CD1c-positive myeloid dendritic cell (primary cell): ENCODE results near the gene TDRD10.

Source experiments
- DNase-seq: peaks from one replicate; pipeline ENCODE4 v3.0.0-alpha.2; 2016; ENCODE audit errors: extremely low spot score

Gene TDRD10

DNA sequence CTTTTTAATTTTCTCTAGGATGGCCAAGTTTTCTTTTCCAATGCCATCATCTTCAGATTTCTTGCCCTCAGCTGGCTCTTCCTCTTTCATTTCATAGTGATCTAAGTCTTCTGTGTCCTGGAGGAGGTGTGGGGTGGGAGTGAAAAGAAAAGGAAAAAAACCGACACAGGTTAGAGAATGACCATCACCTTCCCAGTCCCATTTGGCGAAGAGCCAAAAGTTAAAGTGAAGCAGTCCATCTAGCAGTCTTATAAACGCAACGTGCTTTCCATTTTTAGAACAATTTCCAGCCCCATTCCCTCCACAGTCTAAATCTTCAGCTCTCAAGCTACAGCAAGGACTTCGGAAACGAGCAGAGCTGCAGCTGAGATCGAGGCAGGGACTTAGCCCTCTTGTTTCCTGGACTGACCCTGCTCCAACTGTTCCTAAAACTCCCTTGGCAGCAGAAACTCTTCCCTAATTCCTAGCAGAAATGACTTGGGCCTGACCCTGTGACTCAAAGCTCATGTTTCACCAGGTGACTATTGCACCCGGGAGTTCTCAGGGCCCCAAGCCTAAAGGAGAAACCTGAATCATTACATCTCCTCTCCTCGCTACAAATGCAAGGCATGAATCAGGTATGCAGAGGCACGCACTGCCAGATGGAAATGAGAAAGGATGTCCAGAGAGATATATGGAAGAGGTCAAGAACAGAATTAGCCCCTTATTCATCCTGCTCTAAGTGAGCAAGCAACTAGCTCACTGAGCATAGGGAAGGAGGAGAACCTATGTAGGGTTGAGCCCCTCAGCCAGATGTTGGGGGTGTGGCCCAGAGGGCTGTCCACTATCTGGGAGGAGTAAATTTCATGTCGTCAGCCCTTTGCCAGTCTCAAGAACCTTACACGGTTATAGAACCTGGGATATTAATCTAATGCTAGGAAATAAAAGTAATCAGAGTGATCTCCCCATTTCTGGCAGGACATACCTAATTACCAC is 51.3 kb downstream of the TDRD10 start:
- no peak for DNase-seq

DNA sequence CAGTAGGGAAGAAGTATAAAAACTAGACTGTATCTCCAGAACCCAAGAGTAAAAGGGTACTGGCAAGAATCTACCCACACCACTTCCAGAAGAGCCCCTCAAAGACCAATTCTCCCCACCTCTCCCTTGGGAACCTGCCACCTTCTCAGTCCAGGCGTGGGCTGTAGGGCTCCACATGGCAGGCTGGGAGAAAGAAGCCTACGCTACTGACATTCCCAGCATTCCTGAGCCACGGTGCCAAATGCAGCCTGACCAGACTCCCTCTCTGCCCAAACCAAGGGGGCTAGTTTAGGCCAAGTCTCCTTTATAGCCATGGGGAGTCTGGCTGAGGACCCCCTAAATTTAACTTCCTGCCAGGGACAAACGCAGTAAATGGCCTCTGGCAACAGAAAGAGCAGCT is 54.4 kb downstream of the TDRD10 start:
- no peak for DNase-seq

DNA sequence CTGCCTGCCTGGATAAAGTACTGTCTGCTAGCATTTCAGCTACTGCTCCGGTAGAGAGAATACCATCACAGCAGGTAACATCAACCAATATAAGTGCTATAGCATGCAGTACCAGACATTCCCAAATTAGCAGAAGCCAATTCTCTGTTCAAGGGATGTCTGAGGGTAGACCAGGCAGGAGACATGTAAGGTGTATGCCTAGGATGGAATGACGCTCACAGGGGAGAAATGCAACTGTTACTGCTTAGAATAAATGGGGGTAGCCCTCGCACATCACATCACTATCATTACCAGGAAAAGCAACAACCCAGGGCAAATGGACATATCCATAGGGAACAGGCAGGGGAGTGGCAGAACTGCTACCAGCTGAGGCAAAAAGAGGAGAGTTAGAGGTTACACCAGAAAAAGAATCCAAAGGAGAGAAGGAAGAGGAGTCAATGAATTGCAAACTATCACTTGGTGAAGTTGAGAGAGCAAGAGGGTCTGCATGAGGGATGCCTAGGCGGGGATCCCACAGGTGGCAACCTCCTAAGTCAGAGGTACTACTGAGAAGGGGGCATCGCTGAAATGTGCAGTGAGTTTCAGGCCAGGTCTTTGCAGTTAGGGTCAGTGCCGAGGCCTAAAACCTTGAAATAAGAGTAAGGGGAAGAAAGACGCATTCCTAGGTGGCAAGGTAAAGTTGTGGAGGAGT is 55.4 kb downstream of the TDRD10 start:
- DNase-seq, result no peak

DNA sequence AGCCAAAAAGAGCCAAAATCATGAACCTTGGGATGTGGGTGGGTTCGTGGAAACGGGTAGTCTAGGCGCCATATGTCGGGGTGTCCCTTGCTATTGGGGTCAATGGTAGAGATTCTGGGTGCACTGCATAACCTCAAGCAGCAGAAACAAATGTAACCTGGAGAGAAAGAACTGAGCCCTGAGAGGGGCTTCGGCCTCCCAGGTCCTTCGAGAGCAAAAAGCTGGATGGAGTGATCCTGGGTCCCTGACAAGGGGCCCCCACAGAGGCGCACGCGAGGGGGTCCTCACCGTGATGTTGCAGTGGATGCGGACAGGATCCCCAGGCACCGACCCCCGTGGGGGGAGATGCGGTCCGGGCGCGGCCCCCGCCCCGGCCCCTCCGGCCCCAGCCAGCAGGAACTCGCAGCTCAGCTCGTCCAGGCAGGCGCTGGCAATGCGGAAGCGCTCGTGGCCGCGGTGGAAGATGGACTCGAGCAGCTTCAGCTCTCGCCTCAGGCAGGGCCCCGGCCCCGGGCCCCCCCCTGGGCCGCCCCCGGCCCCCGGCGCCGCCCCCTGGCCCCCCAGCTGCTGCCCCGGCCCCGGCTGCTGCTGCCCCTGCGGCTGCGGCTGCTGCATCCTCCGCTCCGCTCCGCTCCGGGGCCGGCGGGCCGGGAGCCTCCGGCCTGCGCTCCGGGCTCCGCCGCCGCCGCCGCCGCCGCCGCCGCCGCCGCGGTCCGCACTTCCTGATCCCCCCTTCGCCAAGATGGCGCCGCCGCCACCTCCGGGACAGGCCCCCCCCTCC is 56.1 kb downstream of the TDRD10 start, which contains the start of gene UBE2Q1:
Gene UBE2Q1 (minus strand): TSS at position 724 of the 781 bp plus-strand sequence. CDS start 109 bp downstream, at position 615.
- DNase-seq, result peak; percentile 72

DNA sequence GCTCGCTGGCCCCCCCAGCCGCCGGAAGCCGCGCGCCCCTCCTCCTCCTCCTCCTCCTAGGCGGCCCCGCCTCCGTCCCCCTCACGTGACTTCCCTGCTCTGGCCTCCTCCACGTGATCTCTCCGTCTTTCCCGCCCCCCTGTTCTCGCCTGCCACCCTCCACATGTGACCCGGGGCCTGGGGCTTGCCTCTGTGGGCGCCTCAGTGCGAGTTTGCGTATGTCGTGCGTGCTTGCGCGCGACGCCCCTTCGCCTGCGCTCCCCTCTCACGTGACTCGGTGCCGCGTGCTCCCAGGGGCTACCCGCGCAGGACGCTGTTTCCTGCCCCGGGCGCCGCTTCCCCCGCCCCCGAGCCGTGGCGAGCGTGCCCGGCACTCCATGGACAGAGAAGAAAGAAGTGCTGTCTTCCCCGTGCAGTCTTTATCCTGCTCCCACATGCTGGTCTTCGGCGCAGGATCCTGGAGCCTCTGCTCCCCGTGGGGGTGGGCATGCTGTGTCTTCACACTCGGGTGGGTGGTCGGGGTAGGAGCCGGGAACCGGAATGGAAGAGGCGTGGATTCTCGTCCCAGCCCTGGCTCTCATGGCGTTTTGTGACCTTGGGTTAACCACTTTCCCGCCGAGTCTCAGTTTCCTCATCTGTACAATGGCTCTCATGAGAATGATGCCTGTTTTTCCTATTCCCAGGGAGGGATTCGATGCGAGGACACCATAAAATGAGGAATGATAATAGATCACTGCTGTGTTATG is 56.9 kb downstream of the TDRD10 start:
- peak; percentile 99 for DNase-seq

DNA sequence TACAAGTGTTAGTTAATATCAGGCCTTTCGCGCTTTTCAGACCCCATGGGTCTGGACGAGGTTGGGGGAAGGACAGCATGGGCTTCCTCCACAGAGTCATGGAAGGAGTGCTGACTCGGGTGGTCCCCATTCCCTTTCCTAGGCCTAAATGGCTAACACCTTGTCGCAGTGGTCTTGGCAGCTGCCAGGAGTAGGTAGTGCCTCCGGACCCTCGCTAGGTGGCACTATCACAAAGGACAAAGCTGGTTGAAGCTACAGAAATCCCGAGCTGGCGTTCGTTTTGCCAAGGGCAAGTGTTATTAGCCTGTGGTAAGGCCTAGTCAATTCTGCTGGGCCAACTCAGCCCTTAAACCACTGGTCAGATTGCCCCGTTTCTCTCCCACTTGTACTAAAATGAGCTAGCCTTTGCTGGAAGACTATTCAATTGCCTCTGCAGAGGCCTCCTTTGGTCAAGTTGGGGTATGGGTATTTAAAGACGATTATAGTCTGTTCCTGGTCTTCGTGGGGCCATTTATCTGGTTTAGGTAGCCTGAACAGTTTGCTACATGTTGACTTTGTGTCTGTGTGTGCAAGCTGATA is 57.5 kb downstream of the TDRD10 start:
- peak; percentile 89 for DNase-seq

DNA sequence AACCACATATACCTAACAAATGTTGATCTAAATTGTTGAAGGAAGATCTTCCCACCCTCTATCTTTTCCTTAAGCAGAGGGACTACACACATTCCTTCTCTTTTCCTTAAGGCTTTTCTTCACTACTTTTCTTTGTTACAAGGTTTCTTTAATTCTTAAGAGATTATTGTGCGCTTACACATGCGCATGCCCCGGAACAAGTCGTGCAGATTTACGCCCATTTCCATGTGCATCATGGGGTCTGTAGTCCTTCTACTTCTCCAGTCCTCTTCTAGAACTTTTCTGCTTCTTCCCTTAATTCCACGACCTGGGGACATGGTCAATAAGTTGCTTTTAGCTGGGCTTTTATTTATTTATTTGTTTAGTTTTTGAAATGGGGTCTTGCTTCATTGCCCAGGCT is 63.9 kb downstream of the TDRD10 start:
- DNase-seq, result no peak

DNA sequence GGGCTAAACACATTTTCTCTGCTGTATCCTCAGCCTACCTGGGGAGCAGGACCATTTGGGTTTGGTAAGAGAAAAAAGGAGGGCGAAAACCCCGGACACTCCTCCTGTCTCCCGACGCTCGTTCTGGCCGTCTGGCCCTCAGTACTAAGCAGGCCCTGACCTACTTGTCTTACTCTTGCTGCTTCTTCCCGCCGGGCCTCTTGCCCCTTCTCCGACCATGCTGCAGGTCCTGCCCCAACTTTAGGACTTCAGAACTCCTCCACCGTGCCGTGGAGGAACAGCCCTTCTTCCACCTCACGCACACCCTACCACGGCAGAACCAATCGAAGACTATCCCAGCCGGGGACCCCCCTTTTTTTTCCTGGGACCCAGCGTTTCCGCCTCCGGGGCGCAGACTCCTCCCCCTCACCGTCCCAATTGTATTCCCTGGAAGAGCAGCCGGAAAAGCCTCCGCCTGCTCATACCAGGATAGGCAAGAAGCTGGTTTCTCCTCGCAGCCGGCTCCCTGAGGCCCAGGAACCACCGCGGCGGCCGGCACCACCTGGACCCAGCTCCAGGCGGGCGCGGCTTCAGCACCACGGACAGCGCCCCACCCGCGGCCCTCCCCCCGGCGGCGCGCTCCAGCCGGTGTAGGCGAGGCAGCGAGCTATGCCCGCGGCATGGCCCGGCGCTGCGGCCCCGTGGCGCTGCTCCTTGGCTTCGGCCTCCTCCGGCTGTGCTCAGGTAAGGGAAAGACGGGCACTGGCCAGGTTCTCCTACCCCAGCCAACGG is 65.6 kb downstream of the TDRD10 start, which contains the start of gene CHRNB2:
Gene CHRNB2 (plus strand): TSS at position 393 of the 771 bp plus-strand sequence. CDS start 267 bp downstream, at position 660.
- peak; percentile 77 for DNase-seq

DNA sequence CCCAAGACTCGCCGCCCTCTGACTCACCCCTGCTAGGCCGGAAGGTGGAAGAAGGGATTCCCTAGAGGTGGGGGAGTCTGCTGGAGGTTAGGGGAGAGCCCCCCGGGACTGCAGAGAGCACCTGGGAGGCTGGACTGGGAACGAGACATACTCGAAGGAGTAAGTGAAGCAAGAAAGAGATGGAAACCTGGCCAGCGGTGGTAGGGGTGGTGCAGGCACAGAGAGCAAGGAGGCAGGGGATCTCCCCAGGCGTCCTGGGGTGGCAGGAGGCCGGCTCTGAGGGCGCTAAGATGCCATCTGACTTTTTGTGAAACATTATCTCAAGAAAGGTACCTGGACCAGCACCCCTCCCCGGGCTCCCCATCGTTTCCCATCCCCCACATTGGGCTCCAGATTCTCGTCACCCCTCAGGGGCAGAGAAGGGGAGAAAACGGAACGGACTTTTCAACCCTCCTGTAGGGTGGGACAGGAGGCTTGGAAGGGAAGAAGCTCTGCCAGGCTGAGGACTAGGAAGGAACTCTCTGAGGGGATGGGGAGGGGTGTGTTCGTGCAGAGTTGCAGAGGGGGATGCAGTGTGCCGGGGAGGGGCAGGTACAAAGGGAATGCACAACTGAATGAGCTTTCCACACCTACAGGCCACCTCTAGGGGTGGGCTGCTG is 66.3 kb downstream of the TDRD10 start:
- DNase-seq, result no peak

DNA sequence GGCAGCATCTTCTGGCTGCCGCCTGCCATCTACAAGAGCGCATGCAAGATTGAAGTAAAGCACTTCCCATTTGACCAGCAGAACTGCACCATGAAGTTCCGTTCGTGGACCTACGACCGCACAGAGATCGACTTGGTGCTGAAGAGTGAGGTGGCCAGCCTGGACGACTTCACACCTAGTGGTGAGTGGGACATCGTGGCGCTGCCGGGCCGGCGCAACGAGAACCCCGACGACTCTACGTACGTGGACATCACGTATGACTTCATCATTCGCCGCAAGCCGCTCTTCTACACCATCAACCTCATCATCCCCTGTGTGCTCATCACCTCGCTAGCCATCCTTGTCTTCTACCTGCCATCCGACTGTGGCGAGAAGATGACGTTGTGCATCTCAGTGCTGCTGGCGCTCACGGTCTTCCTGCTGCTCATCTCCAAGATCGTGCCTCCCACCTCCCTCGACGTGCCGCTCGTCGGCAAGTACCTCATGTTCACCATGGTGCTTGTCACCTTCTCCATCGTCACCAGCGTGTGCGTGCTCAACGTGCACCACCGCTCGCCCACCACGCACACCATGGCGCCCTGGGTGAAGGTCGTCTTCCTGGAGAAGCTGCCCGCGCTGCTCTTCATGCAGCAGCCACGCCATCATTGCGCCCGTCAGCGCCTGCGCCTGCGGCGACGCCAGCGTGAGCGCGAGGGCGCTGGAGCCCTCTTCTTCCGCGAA is 69.4 kb downstream of the TDRD10 start:
- no peak for DNase-seq

DNA sequence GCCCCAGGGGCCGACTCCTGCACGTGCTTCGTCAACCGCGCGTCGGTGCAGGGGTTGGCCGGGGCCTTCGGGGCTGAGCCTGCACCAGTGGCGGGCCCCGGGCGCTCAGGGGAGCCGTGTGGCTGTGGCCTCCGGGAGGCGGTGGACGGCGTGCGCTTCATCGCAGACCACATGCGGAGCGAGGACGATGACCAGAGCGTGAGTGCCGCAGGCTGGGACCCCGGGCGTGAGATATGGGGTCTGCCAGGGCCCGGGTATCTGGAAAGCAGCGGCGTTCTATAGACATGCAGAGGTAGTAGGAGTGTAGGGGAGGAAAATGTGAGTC is 69.9 kb downstream of the TDRD10 start:
- no peak for DNase-seq

DNA sequence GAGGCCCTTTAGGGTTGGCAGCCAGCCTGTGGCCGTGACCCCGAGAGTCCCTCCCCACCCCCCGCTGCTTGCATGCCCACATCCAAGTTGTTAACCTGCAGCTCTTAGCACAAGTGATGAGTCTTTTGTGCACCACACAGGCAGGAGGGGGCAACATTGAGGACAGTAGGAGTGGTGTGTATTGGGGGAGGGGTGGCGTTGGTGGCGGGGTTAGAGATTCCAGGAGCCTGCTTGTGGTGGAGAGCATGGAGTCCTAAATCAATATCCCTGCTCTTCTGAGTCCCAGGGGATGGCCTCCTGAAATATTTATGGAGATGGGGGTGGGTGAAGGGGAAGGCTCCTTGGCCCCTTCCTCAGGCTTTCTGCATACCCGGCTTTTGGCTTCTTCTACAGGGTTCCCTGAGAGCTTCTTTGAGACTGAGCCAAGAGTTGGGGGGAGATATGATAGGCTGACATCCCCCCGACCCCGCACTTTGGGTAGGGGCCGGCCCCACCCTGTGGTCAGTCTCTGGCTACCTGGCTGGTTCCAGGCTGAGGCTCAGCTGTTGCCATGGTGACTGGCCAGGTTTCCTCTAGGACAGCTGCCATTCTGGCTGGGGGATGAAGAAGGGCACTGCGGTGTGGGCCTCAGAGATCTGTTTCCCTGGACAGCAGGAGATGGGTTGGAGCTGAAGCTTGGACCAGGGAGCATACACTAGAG is 70.6 kb downstream of the TDRD10 start:
- no peak for DNase-seq

DNA sequence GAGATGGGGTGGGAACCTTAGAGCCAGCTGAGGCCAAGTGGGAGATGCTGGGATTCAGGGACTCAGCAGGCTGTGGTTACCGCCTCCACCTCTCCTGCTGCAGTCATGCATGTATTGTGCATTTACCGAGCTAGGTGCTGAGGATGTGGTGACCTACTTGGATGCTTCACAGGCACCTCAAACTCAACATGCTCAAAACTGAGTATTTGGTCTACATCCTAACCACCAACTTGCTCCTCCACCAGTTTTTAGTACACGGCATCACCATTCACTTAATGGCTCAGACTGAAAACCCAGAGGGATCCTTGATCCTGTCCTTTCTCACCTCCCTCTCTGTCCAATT is 71.1 kb downstream of the TDRD10 start:
- DNase-seq, result no peak

DNA sequence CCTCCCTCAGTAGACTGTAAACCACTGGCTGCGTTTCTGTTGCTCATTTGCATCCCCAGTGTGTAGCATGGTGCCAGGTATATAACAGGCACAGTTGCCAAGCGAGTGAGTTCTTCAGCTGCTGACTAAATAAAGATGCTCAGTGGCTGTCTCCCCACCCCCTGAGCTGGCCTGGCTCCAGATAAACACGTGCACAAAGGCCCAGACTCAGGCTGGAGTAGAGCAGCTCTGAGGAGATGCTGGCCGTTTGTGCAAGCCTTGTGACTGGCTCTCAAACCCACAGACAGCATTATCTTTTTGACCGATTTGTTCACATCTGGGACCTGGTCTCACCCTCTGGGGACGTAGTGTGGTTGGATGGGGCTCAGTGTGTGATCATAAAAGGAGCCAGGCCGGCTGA is 72.7 kb downstream of the TDRD10 start:
- no peak for DNase-seq

DNA sequence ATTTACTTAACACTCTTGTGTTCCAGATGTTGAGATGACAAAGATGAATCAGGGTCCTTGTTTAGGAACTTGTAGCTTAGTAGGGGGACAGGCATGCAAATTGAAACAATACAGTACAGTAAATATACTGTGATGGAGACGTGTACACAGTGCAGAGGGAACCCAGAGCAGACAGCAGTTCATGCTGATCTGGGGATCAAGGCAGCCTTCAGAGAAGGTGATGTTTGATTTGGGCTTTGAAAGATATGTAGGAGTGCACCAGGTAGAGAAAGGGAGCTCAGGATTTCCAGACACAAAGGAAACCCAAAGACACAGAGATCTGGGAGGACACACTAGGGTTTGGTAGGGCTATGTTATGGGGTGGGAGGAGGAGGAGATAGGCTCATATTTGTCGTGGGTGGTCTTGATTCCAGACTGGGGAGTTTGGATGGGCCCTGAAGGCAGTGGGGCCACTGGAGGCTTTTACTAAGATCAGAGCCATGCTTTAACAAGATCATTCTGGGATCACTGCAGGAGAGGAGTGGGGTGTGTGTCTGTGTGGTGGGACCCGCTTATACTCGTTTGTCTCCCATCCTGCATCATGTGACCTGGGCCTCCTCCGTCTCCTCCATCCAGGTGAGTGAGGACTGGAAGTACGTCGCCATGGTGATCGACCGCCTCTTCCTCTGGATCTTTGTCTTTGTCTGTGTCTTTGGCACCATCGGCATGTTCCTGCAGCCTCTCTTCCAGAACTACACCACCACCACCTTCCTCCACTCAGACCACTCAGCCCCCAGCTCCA is 73.3 kb downstream of the TDRD10 start:
- no peak for DNase-seq

DNA sequence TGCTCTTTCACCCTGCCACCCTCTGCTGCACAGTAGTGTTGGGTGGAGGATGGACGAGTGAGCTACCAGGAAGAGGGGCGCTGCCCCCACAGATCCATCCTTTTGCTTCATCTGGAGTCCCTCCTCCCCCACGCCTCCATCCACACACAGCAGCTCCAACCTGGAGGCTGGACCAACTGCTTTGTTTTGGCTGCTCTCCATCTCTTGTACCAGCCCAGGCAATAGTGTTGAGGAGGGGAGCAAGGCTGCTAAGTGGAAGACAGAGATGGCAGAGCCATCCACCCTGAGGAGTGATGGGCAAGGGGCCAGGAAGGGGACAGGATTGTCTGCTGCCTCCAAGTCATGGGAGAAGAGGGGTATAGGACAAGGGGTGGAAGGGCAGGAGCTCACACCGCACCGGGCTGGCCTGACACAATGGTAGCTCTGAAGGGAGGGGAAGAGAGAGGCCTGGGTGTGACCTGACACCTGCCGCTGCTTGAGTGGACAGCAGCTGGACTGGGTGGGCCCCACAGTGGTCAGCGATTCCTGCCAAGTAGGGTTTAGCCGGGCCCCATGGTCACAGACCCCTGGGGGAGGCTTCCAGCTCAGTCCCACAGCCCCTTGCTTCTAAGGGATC is 74.0 kb downstream of the TDRD10 start:
- DNase-seq, result no peak

DNA sequence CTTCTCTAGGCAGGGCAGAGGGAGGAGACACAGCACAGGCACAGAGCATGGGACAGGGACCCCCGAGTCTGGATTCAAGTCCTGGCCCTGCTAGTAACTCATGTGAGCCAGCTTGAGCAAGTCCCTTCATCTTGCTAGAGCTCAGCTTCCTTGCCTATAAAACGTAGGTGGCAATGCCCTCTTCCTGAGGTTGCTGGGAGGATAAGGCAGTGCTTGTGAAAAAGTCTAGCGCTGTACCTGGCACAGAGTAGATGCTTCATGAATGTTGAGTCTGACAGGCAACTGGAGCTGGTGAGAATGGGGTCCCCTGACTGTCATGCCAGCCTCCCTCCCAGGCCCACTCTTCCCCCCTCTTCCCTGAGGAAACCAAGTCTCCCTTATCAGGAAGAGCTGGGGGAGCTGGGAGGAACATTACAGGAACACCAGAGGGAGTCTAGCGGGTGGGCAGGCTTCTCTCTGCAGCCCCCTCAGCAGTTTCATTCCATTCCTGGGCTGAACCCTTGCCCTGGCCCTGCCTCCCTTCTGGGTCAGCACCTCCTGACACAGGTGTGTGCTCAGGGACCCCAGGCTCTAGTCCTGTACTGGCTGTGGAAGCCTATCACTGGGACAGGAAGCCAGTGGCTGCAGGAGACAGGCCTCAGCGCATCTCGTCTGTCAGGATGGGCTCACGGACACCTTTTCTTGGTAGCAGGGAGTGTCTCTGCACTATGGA is 75.5 kb downstream of the TDRD10 start:
- DNase-seq, result no peak
